K562 (cell line): ENCODE measurements around the gene POLR1A. TPM values are rescaled to one million over a fixed set of nuclear protein-coding genes. Genes with fewer than 3 reads are reported as not detected.
A peak's percentile ranks its signal among the peaks of the same experiment; 100 is the strongest.

Source experiments
- BCL6 ChIP-seq: fragments of 250-450 bp; sonication (Bioruptor Pico); IDR thresholded peaks from 2 replicates; pipeline ENCODE4 v1.4.0; 2020
- BRF1 ChIP-seq: IDR thresholded peaks from 3 replicates; pipeline ENCODE4 v1.6.1; 2011; ENCODE audit warnings: borderline replicate concordance, mild to moderate bottlenecking; ENCODE audit not compliant: insufficient read length; ENCODE audit errors: extremely low read depth
- ELF1 ChIP-seq: fragments of 200-800 bp; sonication (Bioruptor generic); IDR thresholded peaks from 2 replicates; pipeline ENCODE4 v1.6.1; 2016; ENCODE audit warnings: missing genetic modification characterization, missing compliant biosample characterization
- GATAD2A ChIP-seq: fragments of 450-650 bp; IDR thresholded peaks from 2 replicates; pipeline ENCODE4 v1.6.1; 2017
- HDAC8 ChIP-seq: fragments of 450-650 bp; IDR thresholded peaks from 2 replicates; pipeline ENCODE4 v1.6.1; 2016; ENCODE audit warnings: mild to moderate bottlenecking, missing genetic modification characterization, moderate library complexity, missing compliant biosample characterization
- HMG20B ChIP-seq: fragments of 250-450 bp; sonication (Bioruptor Pico); IDR thresholded peaks from 2 replicates; pipeline ENCODE4 v1.5.0; 2021; ENCODE audit warnings: mild to moderate bottlenecking
- KAT2B ChIP-seq: IDR thresholded peaks from one replicate; pipeline ENCODE4 v1.6.1; 2012; ENCODE audit warnings: low read depth, mild to moderate bottlenecking, control low read depth, inconsistent platforms, low read length, moderate library complexity
- KDM4B ChIP-seq, 2 experiments: fragments of 450-650 bp in 1 of 2; sonication (generic) in 1 of 2; IDR thresholded peaks; 2 replicates each; pipeline ENCODE4 v1.6.1; 2016 to 2017; ENCODE audit warnings: borderline replicate concordance in 2 of 2, antibody characterized with exemption in 1 of 2, low read depth in 1 of 2, mild to moderate bottlenecking in 1 of 2
- MYNN ChIP-seq, 2 experiments: sonication (generic); formaldehyde crosslinking in 1 of 2; IDR thresholded peaks; 2 replicates each; pipeline versions ENCODE4 v1.5.0 to v1.6.1; 2016 to 2020; ENCODE audit warnings: antibody characterized with exemption in 1 of 2, missing genetic modification reagents in 1 of 2
- NFXL1 ChIP-seq: fragments of 450-650 bp; formaldehyde crosslinking; IDR thresholded peaks from 2 replicates; pipeline ENCODE4 v1.4.0; 2021; ENCODE audit warnings: mild to moderate bottlenecking
- RBM22 ChIP-seq: fragments of 200-400 bp; formaldehyde crosslinking; IDR thresholded peaks from 2 replicates; pipeline ENCODE4 v1.6.1; 2018; ENCODE audit warnings: low read length, low read depth; ENCODE audit not compliant: poor library complexity, severe bottlenecking
- SMARCA5 ChIP-seq: fragments of 450-650 bp; IDR thresholded peaks from 2 replicates; pipeline ENCODE4 v1.6.1; 2016
- TGIF2 ChIP-seq: sonication (generic); formaldehyde crosslinking; IDR thresholded peaks from 2 replicates; pipeline ENCODE4 v1.8.1; 2022; ENCODE audit warnings: mild to moderate bottlenecking, missing genetic modification reagents, moderate library complexity
- THRA ChIP-seq: fragments of 450-650 bp; IDR thresholded peaks from 2 replicates; pipeline ENCODE4 v1.6.1; 2017; ENCODE audit warnings: mild to moderate bottlenecking, moderate library complexity
- ZNF212 ChIP-seq: fragments of 450-650 bp; formaldehyde crosslinking; IDR thresholded peaks from 2 replicates; pipeline ENCODE4 v1.4.0; 2020; ENCODE audit warnings: mild to moderate bottlenecking
- ZNF324 ChIP-seq: fragments of 250-450 bp; sonication (Bioruptor Pico); IDR thresholded peaks from 2 replicates; pipeline ENCODE4 v1.4.0; 2020; ENCODE audit warnings: mild to moderate bottlenecking
- ZNF384 ChIP-seq: IDR thresholded peaks from 2 replicates; pipeline ENCODE4 v1.6.1; 2012; ENCODE audit warnings: low read depth, low read length, improper control_type of control experiment
- ZNF444 ChIP-seq: fragments of 250-450 bp; sonication (Bioruptor Pico); IDR thresholded peaks from 2 replicates; pipeline ENCODE4 v1.4.0; 2020; ENCODE audit warnings: mild to moderate bottlenecking, moderate library complexity
- polyA plus RNA-seq, 8 experiments: library from polyadenylated mRNA; depleted of rRNA in 4 of 8; stranded (reverse) in 5 of 8; unstranded in 3 of 8; fragments of >200 nt; fragmentation: Nextera tagmentation in 2 of 8; fragmentation: Illumina TruSeq in 1 of 8; extraction: Ambion mirVana in 2 of 8; extraction: Trizol in 1 of 8; gene quantifications; 2 replicates each; pipeline versions ENCODE4 v1.2.1 to v1.2.3, GENCODE V29; 2011 to 2014; ENCODE audit warnings: inconsistent platforms in 1 of 8, missing spikeins in 1 of 8
- total RNA-seq, 7 experiments: library from RNA; depleted of rRNA in 6 of 7; stranded (reverse); fragments of >200 nt in 6 of 7; fragmentation: Illumina TruSeq in 2 of 7; extraction: Trizol in 2 of 7; gene quantifications; 2 replicates each; pipeline versions ENCODE4 v1.2.1 to v1.2.3, GENCODE V29; 2011 to 2021; ENCODE audit warnings: low replicate concordance in 1 of 7
- TF ChIP-seq, protein P1 (sequence below): fragments of 250-450 bp; sonication (Bioruptor Pico); IDR thresholded peaks from 2 replicates; pipeline ENCODE4 v1.9.0; 2021; ENCODE audit warnings: mild to moderate bottlenecking
- TF ChIP-seq, protein P2 (sequence below): fragments of 150-350 bp; conservative IDR thresholded peaks from 2 replicates; pipeline ENCODE4 v1.6.1; 2014; ENCODE audit warnings: low read length
- TF ChIP-seq, protein P3 (sequence below), 2 experiments: fragments of 450-650 bp; conservative IDR thresholded peaks; 2 replicates each; pipeline ENCODE4 v1.6.1; 2017; ENCODE audit warnings: mild to moderate bottlenecking in 2 of 2, moderate library complexity in 2 of 2

POLR1A gene
- total and polyA plus RNA-seq, 9 of the 15 experiments (the other 6 are each of a cell fraction or from before 2014, with no cell fraction given) = 3.0 to 72.1 (median 21.8) TPM

GRCh38 chr2:85999061-85999831 lies 106.4 kb downstream of the POLR1A start (continued):
- TF ChIP-seq BRF1 (no peak), KDM4B (IDR thresholded peaks at IDR 0.05; ENCODE audit: borderline replicate concordance in 2 of 2, low read depth in 1 of 2) (no peak), SMARCA5 (no peak), BCL6 (CRISPR knock-in tag) (no peak), ZNF324 (CRISPR knock-in tag) (no peak), ELF1 (tag) (no peak), HDAC8 (tag) (no peak), ZNF212 (no peak), KAT2B (no peak), TGIF2 (CRISPR knock-in tag) (no peak), HMG20B (no peak), RBM22 (no peak), MYNN (IDR thresholded peaks at IDR 0.05) (no peak), MYNN (CRISPR knock-in tag; IDR thresholded peaks at IDR 0.05) (no peak), ZNF384 (peak; percentile 47; the same call in 1 of the 2 replicates), THRA (no peak), GATAD2A (0 out of 2 replicates have a peak, but pooled peaks have one; percentile 35), ZNF444 (no peak), NFXL1 (CRISPR knock-in tag) (no peak)
- TF ChIP-seq, protein P1, sequence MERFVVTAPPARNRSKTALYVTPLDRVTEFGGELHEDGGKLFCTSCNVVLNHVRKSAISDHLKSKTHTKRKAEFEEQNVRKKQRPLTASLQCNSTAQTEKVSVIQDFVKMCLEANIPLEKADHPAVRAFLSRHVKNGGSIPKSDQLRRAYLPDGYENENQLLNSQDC (CRISPR knock-in tag) = no peak
- TF ChIP-seq, protein P2, sequence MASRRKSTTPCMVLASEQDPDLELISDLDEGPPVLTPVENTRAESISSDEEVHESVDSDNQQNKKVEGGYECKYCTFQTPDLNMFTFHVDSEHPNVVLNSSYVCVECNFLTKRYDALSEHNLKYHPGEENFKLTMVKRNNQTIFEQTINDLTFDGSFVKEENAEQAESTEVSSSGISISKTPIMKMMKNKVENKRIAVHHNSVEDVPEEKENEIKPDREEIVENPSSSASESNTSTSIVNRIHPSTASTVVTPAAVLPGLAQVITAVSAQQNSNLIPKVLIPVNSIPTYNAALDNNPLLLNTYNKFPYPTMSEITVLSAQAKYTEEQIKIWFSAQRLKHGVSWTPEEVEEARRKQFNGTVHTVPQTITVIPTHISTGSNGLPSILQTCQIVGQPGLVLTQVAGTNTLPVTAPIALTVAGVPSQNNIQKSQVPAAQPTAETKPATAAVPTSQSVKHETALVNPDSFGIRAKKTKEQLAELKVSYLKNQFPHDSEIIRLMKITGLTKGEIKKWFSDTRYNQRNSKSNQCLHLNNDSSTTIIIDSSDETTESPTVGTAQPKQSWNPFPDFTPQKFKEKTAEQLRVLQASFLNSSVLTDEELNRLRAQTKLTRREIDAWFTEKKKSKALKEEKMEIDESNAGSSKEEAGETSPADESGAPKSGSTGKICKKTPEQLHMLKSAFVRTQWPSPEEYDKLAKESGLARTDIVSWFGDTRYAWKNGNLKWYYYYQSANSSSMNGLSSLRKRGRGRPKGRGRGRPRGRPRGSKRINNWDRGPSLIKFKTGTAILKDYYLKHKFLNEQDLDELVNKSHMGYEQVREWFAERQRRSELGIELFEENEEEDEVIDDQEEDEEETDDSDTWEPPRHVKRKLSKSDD = no peak
- TF ChIP-seq, protein P3, sequence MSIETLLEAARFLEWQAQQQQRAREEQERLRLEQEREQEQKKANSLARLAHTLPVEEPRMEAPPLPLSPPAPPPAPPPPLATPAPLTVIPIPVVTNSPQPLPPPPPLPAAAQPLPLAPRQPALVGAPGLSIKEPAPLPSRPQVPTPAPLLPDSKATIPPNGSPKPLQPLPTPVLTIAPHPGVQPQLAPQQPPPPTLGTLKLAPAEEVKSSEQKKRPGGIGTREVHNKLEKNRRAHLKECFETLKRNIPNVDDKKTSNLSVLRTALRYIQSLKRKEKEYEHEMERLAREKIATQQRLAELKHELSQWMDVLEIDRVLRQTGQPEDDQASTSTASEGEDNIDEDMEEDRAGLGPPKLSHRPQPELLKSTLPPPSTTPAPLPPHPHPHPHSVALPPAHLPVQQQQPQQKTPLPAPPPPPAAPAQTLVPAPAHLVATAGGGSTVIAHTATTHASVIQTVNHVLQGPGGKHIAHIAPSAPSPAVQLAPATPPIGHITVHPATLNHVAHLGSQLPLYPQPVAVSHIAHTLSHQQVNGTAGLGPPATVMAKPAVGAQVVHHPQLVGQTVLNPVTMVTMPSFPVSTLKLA (conservative IDR thresholded peaks at IDR 0.05) = no peak
